8988T (cell line): ENCODE data around the gene NES.
A peak's percentile ranks its signal among the peaks of the same experiment; 100 is the strongest.

Experiments used
- DNase-seq: peaks from one replicate; pipeline ENCODE4 v3.0.0; 2011

The NES gene

DNA sequence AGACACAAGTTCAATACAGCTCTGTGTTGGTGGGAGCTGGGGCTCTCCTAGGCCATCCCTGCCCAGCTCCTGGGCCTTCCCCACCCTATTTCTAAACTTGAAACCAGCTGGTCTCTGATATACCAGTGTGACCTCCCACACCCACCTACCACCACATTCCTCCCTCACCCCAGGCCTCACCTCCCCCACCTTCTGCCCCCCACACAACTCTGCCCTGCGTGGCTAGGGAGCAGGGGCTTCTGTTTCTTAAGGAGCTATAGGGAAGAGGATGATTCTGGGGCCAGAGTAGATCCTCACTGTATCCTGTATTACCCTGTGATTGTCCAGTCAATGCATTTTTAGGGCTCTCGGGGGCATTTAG, 16.5 kb downstream of the NES start:
- DNase-seq = no peak

DNA sequence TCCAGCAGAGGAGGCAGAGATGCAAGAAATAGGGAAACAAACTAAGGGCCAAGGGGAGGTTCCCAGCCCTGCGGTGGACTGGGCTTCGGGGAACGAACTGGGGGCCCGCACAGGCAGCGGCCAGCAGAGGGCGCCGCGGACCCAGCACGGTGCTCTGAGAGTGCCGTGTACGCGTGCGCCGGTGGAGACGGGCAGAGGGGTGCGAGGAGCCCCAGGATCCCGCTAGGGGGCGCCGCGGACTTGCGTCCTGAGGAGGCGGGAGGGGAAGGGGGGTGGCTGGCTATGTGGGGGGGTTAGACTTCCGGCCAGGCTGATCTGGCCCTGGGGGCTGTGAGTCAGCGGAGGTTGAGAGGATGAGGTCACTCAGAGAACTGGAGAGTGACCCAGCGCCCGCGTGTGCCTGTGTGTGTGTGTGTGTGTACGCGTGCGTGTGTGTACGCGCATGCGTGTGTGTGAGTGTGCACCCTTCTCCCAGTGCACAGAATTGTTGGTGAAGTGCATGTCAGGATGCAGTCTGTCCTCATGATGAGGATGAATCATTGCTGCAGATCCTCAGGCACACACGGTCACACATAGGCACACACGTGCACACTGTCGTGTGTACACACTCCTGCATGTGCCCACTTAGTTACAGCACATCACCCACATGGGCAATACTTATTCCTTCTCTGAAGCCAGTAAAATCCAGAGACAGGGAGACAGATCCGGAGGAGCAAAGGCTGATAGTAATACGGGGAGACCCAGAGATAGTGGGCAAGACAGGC, 17.0 kb downstream of the NES start:
- DNase-seq = peak; percentile 99

DNA sequence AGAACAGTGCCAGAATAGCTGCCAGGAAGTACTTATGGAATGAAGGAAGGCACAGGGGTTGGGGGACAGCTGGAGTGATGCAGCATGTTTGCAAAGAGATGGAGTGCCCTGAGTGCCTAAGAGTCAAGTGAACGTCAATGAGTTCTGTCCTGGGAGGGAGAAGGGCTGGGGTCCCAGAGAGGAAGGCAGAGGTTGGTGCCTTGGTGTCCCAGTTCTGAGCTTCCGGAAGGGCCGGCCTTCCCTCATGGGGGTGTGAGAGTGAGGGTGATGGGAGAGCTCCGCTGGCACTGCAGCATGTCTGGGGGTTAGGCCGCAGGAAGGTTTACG, 17.6 kb downstream of the NES start:
- DNase-seq = no peak

DNA sequence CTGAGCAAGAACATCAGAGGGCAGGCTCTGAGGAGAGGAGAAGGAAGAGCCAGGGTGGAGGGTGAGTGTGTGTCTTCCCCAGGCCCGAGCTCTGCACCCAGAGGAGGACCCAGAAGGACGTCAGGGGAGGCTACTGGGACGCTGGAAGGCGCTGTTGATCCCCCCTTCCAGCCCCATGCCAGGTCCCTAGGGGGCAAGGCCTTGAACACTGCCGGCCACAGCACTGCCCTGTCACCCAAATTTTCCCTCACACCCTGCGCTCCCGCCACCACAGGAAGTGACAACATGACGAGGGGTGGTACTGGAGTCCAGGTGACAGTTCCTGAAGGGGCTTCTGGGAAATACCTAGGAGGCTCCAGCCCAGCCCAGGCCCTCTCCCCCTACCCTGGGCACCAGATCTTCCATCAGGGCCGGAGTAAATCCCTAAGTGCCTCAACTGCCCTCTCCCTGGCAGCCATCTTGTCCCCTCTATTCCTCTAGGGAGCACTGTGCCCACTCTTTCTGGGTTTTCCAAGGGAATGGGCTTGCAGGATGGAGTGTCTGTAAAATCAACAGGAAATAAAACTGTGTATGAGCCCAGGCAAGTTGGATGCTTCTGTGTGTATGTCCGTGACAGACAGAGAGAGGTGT, 18.1 kb downstream of the NES start:
- DNase-seq = no peak

DNA sequence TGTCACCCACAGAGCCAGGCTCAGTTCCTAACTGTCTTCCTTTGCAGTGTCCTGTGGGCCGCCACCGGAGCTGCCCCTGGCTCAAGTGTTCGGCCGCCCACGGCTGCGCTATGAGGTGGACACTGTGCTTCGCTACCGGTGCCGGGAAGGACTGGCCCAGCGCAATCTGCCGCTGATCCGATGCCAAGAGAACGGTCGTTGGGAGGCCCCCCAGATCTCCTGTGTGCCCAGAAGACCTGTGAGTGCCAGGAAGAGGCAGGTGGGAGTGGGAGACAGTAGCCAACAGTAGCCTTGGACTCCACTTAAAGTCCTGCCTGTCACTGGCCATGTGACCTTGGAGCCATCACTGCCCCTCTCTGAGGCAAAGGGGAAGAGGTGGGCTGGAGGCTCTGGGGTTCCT, 18.7 kb downstream of the NES start:
- DNase-seq = no peak

DNA sequence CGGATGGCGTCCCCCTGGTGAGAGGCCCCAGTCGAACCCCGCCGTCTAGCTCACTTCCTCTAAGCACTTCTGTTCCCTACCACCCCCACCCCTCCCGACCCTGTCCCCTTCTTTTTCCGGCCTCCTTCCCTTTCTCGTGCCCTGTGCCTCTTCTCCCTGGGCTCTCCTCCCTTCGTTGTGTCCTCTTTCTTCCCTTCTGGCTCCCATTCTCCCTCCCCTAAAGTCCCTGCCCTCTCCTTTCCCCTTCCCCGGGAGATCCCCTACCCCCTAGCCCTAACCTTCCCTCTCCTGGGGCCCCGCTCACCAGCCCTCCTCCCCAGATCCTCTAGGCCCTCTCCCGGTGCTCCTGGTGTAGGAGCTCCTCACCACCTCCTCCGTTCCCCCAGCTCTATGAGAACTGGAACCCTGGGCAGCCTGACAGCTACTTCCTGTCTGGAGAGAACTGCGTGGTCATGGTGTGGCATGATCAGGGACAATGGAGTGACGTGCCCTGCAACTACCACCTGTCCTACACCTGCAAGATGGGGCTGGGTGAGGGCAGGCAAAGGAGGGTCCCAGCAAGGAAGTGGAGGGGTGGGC, 19.4 kb downstream of the NES start:
- no peak for DNase-seq

DNA sequence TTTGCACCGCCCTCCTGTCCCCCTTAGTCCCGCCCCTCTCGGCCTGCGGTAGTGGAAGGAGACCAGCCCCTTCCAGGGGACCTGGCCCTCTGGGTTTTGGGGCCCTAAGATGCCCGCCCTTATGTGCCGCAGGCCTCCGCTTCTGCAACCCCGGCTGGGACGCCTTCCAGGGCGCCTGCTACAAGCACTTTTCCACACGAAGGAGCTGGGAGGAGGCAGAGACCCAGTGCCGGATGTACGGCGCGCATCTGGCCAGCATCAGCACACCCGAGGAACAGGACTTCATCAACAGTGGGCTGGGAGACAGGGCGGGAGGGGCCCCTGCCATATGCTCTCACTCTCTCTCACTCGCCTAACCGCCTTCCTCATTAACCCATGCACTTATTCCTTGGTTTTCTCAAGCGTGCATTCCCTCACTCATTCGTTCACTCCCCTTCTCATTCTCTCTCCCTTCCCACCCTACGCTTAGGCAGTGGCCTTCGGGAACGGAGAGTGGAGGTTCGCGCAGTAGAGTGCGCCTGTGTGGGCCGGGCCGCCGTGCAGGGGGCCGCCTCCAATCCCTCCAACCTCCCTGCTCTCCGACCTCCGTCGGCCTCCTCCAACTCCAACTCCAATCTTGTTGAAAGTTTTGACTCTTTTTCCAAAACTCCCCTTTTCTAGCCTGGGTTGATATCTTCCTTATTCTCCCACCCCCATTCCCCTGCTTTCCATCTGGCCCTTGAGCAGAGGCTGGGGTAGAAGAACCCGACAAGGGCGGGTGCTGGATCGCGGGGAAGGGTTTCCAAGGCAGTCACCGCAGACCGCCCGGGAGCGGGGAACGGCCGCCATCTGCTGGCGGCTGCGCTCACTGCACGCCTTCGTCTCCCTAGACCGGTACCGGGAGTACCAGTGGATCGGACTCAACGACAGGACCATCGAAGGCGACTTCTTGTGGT, 20.1 kb downstream of the NES start:
- peak; percentile 91 for DNase-seq

DNA sequence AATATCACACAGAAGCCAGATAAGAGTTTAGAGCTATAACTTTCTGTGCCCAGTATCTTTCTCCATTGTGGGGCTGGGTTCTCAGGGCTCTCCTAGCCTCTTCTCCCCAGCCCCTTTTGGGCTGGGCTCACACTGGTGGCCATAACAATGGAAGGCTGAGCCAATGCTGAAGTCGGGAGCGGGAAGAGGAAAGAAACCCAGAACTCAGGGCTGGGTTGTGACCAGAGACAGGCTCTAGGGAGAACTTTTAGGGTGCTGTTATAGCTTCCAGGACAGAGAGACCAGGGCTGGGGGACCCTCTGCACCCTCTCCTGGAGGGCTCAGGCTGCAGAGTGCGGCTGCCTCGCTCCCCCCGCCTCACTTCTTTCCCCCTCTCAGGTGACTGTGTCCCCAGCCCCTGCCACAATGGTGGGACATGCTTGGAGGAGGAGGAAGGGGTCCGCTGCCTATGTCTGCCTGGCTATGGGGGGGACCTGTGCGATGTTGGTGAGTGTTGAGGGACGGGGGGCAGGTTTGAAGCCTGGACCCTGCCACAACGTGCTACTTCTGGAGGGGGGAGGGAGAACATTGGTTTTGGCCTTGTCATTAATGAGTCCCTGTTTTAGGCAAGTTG, 21.2 kb downstream of the NES start:
- DNase-seq = no peak

DNA sequence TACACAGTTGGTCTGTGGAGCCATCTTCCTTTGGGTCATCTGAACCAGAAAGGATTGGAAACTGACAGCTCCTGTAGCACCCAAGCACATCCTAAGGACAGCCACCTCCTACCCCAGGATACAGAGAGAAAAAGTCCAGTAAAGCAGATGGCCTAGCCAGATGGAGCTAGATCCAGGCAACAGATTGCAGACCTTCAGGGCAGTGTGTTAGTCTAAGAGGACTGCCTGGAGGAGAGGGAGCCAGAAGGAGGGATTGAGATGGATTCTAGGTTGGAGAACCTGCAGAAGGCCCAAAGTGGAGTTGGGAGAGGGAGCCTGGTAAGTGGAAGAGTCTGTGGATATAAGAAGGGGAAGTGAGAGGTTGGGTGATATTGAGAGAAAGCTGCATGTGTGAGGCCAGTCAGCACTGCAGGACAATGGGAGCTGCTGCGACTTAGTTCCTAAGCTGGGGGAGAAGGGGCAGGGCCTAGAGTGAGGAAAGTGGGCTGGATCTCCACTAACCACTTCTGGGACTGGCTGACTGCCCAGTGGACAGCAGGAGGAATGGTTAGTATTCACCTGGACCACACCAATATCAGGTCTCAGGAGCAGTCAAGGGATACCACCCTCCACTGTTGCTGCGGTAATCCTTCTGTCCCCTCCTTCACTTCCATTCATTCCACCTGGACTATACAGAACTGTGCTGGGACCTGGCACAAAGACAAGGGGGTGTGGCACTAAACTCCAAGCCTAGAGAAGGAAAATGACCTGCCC, 21.9 kb downstream of the NES start:
- DNase-seq = no peak

DNA sequence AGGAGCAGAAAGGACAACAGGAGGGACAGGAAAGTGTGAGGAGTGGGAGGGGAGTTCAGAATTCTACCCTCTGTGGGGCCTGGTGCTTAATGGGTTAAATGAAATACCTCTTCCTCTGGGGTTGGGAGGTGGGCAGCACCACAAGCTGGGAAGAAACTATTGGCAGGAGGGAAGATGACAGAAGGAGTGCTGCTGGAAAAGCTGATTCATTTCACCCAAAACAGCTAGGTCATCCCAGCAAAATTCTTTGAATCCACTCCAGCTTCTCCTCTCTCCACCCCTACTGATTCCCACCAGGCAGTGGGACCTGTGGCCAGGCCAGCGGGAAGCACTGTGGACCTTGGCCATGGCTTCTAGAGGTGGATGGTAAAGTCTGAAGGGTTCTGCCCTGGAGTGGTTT, 22.5 kb downstream of the NES start:
- no peak for DNase-seq

DNA sequence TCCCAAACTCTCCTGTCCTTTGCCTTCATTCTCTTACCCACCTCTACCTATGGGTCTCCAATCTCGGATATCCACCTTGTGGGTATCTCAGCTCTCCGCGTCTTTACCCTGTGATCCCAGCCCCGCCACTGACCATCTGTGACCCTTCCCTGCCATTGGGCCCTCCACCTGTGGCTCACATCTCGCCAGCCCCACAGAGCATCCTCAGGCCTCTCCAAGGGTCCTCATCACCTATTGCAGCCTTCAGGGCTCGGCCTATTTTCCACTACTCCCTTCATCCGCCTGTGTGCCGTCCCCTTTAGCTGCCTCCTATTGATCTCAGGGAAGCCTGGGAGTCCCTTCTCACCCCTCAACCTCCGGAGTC, 24.2 kb downstream of the NES start:
- DNase-seq = no peak

DNA sequence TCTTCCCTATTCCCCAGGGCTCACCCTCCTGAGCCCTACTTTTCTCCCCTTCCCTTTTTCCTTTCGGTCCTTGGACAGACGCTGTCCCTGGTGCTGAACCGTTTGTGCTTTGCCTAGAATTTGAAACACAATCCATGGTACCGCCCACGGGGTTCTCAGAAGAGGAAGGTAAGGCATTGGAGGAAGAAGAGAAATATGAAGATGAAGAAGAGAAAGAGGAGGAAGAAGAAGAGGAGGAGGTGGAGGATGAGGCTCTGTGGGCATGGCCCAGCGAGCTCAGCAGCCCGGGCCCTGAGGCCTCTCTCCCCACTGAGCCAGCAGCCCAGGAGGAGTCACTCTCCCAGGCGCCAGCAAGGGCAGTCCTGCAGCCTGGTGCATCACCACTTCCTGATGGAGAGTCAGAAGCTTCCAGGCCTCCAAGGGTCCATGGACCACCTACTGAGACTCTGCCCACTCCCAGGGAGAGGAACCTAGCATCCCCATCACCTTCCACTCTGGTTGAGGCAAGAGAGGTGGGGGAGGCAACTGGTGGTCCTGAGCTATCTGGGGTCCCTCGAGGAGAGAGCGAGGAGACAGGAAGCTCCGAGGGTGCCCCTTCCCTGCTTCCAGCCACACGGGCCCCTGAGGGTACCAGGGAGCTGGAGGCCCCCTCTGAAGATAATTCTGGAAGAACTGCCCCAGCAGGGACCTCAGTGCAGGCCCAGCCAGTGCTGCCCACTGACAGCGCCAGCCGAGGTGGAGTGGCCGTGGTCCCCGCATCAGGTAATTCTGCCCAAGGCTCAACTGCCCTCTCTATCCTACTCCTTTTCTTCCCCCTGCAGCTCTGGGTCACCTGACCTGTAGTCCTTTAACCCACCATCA, 24.8 kb downstream of the NES start:
- DNase-seq = no peak

DNA sequence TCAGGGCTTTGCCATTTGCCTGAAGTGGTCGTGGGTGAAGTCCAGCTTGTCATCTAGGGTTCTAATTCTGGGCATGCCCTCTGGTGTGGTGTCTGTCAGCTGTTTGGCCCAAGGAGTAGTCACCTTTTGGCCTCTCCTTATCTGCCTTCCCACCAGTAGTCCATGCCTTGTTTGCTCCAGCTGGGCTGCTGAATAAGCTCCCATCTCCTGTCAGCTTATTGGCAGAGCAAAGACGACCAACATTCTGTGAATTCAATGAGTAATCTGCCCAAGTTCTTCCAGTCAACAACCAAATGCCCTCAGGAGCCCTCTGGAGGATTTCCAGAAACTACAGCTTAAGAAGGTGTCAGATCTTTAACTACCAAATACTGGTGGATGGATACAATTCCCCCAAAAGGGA, 28.3 kb downstream of the NES start:
- DNase-seq = no peak

DNA sequence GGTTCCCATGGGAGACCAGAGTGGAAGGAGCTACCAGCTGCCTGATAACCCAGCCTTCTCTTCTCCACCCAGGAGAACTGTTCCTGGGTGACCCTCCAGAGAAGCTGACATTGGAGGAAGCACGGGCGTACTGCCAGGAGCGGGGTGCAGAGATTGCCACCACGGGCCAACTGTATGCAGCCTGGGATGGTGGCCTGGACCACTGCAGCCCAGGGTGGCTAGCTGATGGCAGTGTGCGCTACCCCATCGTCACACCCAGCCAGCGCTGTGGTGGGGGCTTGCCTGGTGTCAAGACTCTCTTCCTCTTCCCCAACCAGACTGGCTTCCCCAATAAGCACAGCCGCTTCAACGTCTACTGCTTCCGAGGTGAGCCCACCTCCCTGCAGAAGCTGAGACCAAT, 28.7 kb downstream of the NES start:
- no peak for DNase-seq

DNA sequence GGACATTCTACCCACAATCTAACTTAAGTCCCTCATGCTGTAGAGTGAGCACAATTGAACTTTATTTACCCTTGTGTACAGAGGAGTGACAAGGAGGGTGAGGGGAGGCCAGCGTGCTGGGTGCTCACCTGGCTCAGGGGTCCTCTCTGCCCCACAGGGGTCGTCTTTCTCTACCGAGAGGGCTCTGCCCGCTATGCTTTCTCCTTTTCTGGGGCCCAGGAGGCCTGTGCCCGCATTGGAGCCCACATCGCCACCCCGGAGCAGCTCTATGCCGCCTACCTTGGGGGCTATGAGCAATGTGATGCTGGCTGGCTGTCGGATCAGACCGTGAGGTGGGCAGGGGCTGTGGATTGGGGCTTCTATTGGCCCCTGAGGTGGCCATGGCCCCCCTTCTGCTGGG, 29.9 kb downstream of the NES start:
- DNase-seq = no peak

DNA sequence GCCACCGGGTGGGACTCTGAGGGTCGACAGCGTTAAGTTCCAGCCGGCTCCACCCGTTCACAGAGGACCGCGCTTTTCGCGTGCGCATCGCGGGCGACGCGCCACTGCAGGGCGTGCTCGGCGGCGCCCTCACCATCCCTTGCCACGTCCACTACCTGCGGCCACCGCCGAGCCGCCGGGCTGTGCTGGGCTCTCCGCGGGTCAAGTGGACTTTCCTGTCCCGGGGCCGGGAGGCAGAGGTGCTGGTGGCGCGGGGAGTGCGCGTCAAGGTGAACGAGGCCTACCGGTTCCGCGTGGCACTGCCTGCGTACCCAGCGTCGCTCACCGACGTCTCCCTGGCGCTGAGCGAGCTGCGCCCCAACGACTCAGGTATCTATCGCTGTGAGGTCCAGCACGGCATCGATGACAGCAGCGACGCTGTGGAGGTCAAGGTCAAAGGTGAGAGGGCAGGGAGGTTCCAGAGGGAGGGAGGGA, 30.4 kb downstream of the NES start:
- DNase-seq = no peak

DNA sequence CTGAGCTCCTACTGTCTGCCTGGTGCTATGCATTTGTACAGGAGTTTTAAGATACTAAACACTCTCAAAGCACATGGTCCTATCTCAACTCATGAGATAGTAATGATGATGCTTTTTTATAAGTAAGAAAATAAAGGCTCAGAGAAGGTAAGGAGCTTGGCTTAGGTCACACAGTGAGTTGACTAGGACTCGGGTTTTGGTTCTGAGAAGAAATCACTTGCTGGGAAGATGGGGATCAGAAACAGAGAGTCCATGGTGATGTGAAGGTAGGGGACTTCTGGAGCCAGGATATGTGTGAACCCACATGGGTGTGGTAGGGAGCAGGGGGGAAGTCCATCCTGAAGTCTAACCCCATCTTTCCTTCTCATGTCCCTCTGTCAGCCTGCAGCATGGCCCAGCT, 31.5 kb downstream of the NES start:
- no peak for DNase-seq

DNA sequence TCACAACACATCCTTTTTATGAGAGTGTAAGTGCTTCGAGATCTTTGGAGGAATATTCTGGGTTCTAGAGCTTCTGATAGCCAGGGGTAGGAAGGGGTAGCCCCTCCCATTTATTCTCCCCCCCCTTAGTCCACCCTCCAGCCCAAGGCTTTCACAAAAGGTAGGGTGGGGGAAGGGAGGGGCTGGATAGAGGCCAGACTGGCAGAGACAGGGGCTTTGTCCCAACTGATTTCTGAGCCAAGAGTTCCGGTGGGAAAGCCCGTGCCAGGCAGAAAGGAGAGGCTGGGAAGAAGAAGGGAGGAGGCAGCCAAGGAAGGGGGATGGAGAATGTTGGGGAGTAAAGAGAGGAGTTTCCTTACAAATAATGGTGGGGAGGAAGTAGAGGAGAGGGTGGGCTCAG, 32.2 kb downstream of the NES start:
- no peak for DNase-seq

DNA sequence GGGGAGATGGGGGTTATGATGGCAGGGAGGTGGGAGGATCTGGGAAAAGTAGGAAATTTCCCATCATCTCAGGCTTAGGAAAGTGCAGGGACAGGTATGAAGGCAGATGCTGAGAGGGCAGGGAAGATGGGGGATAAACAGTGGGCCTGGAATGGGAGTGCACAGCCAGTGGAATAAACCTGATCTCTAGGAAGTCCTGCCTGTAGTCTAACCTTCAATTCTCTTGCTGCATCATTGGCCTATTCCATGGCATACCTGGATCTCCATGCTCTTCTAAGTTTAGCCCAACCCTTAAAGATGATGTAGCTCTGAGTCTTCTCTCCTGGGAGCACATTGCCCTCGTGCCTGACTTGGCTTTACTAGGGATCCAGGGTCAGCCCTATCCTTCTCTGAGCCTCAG, 32.6 kb downstream of the NES start:
- no peak for DNase-seq

DNA sequence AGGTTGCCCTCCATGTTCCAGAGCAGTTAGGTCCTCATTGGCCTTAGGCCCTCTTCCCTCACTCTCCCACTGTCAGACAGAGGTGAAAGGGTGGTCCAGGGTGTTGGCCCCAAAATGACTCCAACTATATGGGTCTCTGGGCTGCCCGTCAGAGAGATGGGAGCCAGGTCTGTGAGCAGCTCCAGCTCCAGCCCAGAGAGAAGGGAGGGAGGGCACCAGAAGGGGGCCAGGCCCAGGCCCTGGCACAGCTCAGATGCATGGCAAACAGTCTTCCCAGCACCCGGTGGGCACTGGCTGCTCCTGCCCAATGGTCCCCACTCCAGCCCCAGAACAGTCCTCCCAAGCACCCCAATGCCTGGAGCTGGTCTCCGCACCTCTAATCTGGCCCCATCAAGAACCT, 33.1 kb downstream of the NES start:
- no peak for DNase-seq

DNA sequence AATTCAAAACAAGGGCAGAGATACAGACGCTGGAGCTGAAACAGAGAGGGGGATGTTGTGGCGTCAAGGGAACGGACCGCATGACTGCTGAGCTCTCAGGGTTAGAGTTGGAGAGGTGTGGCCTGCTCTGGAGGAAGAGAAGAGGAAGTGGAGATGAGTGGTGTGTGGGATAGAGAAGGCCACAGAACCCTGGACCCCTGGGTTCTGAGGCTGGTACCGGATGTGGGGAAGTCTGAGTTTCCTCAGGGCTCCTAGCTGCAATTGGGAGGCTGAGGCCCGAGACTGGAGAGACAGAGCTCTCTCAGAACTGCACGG, 33.5 kb downstream of the NES start:
- DNase-seq = no peak
